A172 (cell line): ENCODE results near the gene AOAH. TPM values are rescaled to one million over a fixed set of nuclear protein-coding genes. Genes with fewer than 3 reads are reported as not detected.
"Not testable (repeated sequence)": the region's sequence is repeated elsewhere in the genome, so short reads cannot be mapped to it uniquely, and the experiment has no call there.

ENCODE experiments used
- DNase-seq: peaks from one replicate; pipeline ENCODE4 v3.0.0-alpha.2; 2015; ENCODE audit warnings: low spot score
- total RNA-seq: library from RNA; depleted of rRNA; stranded (reverse); fragments of >200 nt; shearing (Covaris generic); gene quantifications from 2 replicates; pipeline ENCODE4 v1.2.3, GENCODE V29; 2014

The AOAH gene
- total RNA-seq, 1 experiment from 2014 or later = 0.64 TPM

DNA sequence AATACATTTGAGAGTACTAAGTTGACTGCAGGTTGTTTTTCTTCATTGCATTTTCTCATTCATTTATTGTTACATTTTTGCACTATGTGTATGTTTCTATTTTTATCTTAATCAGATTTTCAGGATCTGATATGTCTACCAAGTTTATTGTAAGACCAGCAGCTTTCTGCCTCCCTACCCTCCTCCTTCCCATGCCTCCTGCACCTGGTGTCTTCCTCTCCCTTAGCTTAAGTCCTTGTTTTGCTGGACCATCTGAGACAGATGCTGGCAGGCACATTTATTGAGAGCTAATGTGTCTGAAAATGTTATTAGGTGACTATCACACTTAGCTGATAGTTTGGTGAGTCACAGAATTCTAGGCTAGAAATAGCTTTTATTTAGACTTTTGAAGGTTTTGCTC is 255.1 kb downstream of the AOAH start:
- no peak for DNase-seq

DNA sequence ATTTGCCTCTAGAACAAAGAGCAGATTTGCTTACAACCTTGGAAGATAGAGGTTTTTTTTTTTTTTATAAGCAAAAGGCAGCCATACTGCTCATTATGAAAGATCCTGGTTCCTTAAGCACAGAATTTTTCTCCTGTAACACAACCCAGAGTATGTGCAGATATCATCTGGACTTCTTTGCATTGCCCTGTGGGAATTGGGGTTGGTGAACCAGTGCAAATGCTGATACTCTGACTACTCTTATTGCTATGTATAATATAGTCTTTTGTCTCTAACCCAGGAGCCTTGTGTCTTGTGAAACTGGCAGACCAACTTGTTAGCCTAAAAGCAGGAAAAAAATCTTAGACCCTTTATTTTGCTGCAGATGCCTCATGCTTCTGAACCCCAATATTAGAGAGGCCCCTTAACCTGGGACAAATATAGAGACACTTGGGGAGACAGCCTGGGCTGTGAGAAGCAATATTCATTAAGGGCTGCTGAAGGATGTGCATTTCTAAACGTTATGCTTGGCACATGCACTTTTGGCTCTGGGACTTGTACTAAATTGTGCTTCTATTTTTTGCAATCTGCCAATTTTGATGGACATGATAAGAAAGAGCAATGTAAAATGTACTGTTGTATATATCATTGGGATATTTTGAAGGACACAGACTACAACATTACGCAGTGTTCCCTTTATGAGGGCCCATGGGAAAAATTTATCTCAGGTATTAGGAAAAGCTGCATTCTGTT is 255.8 kb downstream of the AOAH start:
- DNase-seq = no peak

DNA sequence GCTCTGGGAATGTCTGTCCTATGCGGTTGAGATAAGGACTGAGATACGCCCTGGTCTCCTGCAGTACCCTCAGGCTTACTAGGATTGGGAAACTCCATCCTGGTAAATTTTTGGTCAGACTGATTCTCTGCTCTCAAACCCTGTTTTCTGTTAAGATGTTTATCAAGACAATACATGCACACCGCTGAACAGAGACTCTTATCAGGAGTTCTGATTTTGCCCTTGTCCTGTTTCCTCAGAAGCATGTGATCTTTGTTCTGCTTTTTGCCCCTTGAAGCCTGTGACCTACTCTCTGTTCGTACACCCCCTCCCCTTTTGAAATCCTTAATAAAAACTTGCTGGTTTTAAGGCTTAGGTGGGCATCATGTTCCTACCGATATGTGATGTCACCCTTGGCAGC is 258.3 kb downstream of the AOAH start:
- DNase-seq = not testable (repeated sequence)

DNA sequence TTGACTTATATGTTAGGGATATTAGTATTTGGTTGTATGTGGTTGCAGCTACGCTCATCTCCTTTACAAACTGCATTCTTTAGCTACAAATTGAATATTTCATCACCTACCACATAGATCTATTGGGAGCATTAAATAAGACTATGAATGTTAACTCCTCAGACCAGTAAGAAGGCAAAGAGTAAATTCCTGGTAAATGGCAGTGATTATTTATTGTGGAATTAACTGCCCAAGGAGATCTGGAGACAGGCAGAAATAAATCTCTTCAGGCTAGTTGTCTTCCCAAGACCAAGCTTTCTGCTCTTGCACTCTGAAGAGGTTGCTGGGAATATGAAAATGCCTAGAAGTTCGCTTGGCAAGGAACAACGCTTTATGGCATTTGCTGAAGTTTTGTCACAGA is 260.0 kb downstream of the AOAH start:
- no peak for DNase-seq
